Stimulated activated CD4-positive, alpha-beta T cell treated with anti-CD3 and anti-CD28 coated beads, Interleukin-1b, Interleukin-23, amount 100 ng/mL, for 1 hour (primary cell): ENCODE measurements around the gene NISCH.

Experiments
- DNase-seq, 2 donors: peaks; one replicate each; pipeline ENCODE4 v3.0.0-alpha.2; 2020; ENCODE audit warnings: low read depth in 2 of 2

Gene NISCH

GRCh38 chr3:52537726-52538421, 82.5 kb downstream of the NISCH start:
- DNase-seq = no peak

- DNase-seq = no peak
Observed at GRCh38 chr3:52539010-52539653, 83.7 kb downstream of the NISCH start.

- DNase-seq = no peak
Observed at GRCh38 chr3:52541050-52541449, 85.6 kb downstream of the NISCH start.
